ENCODE data around the gene OOSP1.
"Not testable (repeated sequence)": the region's sequence is repeated elsewhere in the genome, so short reads cannot be mapped to it uniquely, and the experiment has no call there.

The OOSP1 gene

DNA sequence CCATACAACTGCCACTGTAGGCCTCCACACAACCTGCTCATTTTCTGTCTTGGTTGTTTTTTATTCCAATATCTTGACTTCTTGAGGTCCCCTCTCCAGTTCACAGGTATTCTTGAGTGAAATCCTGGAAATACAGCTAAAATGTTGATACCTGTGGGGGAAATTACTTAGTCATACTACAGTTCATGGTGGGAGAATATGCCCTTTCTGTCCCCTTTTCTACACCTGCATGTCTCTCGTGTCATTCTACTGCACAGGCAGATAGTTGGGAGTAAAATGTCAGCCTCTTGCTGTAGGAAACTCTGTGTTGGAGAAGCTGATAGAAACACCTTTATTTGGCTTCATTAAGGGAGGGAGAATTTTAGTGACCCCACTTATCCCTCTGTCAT is 30.2 kb downstream of the OOSP1 start:
- TF ChIP-seq, protein P1, sequence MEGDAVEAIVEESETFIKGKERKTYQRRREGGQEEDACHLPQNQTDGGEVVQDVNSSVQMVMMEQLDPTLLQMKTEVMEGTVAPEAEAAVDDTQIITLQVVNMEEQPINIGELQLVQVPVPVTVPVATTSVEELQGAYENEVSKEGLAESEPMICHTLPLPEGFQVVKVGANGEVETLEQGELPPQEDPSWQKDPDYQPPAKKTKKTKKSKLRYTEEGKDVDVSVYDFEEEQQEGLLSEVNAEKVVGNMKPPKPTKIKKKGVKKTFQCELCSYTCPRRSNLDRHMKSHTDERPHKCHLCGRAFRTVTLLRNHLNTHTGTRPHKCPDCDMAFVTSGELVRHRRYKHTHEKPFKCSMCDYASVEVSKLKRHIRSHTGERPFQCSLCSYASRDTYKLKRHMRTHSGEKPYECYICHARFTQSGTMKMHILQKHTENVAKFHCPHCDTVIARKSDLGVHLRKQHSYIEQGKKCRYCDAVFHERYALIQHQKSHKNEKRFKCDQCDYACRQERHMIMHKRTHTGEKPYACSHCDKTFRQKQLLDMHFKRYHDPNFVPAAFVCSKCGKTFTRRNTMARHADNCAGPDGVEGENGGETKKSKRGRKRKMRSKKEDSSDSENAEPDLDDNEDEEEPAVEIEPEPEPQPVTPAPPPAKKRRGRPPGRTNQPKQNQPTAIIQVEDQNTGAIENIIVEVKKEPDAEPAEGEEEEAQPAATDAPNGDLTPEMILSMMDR (IDR thresholded peaks at IDR 0.05; ENCODE audit: insufficient read depth, missing control alignments) = no peak
- no peak for FAIRE-seq
- DNase-seq (ENCODE audit: insufficient read length, low spot score) = no peak

DNA sequence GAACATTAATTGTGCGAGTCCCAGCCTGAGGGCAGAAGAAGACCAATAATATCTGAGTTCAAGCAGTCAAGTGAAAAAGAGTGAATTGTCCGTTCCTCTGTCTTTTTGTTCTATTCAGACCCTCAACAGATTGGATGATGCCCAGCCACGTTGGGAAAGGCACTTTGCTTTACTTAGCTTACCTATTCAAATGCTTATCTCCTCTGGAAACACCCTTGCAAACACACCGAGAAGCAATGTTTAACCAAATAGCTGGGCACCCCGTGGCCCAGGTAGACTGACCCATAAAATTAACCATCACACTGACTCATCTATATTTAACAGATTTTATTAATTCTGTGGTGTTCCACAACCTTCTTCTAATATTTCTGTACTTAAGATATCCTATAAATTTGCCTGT is 34.9 kb downstream of the OOSP1 start:
- no peak for DNase-seq (ENCODE audit: insufficient read length, low spot score)
- FAIRE-seq = no peak
- TF ChIP-seq, protein P1 (IDR thresholded peaks at IDR 0.05; ENCODE audit: insufficient read depth, missing control alignments) = no peak

DNA sequence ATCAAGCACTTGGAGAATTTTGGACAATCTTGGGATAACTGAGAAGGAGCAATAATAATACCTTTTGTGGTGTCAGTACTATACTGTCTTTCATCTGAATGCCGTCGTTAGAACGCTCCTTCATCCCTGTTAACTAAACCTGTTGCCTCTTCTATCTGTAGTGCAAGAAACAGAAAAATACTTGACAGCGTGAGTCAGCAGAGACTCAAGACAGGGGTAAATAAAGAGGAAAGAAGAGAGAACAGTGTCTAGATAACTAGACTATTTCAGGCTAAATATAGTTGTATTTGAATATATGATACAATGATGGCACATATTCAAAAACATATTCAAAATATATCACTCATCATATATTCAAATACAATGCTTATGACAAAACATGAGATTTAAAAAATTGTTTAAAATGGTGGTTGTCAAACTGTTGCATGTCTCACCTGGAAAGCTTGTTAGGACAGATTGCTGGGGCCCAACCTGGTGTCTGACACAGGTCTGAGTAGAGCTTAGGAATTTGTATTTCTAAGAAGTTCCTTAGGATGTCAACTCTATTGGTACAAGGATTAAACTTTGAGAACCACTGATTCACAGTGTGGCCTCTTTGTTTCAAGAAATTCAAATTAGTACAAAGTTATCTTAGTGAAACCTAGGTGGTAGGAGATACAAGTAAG is 43.0 kb downstream of the OOSP1 start:
- DNase-seq (ENCODE audit: insufficient read length, low spot score) (no peak), FAIRE-seq (no peak)
- TF ChIP-seq, protein P1 (IDR thresholded peaks at IDR 0.05; ENCODE audit: insufficient read depth, missing control alignments) = no peak

DNA sequence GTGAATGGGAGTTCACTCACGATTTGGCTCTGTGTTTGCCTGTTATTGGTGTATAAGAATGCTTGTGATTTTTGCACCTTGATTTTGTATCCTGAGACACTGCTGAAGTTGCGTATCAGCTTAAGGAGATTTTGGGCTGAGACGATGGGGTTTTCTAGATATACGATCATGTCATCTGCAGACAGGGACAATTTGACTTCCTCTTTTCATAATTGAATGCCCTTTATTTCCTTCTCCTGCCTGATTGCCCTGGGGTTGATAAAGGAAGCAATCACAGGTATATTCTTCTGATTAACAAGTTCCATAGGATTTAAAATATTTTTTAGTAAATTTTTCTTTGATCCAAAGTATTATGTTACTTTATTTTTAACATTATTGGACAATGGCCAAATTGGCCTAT is 43.8 kb downstream of the OOSP1 start:
- not testable (repeated sequence) for DNase-seq (ENCODE audit: insufficient read length, low spot score); FAIRE-seq

DNA sequence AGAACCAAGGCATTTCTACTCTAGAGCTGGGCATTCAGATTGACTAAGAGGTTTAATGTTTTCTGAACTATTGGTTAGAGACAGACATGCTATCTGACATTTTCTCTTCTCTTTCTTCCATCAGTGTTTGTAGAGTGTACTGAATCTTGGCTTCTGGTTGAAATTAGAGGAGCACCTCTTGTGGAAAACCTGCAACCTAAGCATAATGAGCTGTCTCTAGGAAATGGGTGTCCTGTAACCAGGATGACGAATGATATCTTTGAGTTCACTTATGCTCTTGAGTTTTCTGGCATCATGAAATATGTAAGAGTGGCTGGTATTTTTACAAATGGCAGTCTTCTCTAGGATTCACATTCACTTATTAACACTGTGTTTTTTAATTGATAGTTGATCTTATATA is 45.0 kb downstream of the OOSP1 start:
- no peak for DNase-seq (ENCODE audit: insufficient read length, low spot score)
- TF ChIP-seq, protein P1 (IDR thresholded peaks at IDR 0.05; ENCODE audit: insufficient read depth, missing control alignments) = no peak
- FAIRE-seq = no peak

DNA sequence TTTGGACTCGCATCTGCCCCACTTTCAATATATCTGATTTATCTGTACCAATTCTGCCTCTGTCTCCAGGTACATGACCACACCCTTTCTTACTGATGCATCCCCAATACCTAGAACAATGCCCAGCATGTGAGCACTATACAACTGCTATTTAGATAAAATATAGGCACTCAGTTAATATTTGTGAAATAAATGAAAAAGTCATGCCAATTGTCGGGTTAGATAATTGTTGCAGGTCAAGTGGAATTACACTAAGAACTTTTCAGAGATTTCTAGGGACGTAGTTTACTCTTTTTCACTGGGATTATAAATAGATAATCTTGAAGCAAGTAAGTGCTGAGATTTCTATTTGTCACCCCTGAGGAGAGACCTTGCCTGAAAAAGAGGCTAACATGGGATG is 46.1 kb downstream of the OOSP1 start:
- DNase-seq (ENCODE audit: insufficient read length, low spot score) (no peak), FAIRE-seq (no peak)
- TF ChIP-seq, protein P1 (IDR thresholded peaks at IDR 0.05; ENCODE audit: insufficient read depth, missing control alignments) = no peak

DNA sequence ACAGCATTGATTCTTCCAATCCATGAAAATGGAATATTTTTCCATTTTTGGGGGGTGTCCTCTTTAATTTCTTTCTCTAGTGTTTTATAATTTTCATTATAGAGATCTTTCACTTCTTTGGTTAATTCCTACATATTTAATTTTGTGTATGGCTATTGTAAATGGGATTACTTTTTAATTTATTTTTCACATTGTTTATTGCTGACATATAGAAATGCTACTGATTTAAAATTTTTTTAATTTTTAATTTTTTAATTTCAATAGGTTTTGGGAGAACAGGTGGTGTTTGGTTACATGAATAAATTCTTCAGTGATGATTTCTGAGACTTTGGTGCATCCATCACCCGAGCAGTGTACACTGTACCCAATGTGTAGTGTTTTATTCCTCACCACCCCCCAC is 52.2 kb downstream of the OOSP1 start:
- DNase-seq (ENCODE audit: insufficient read length, low spot score) (no peak), FAIRE-seq (no peak)
- TF ChIP-seq, protein P1 (IDR thresholded peaks at IDR 0.05; ENCODE audit: insufficient read depth, missing control alignments) = no peak

DNA sequence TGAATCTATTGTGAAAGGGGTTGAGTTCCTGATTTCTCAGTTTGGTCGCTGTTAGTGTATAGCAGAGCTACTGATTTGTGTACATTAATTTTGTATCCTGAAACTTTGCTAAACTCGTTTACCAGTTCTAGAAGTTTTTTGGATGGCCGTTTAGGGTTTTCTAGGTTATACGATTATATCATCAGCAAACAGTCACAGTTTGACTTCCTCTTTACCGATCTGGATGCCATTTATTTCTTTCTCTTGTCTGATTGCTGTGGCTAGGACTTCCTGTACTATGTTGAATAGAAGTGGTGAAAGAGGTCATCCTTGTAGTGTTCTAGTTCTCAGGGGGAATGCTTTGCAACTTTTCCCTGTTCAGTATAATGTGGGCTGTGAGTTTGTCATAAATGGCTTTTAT is 54.2 kb downstream of the OOSP1 start:
- no peak for DNase-seq (ENCODE audit: insufficient read length, low spot score)
- FAIRE-seq = no peak
- TF ChIP-seq, protein P1 (IDR thresholded peaks at IDR 0.05; ENCODE audit: insufficient read depth, missing control alignments) = no peak

All from D721Med (cell line).